OCI-LY7 (cell line): ENCODE results near the gene VDR. TPM values are rescaled to one million over a fixed set of nuclear protein-coding genes. Genes with fewer than 3 reads are reported as not detected.

Experiments used
- BruUV-seq: library from RNA; stranded (reverse); fragments of 400-500 nt; replicated peaks from 2 replicates; lab custom pipeline; 2021; lab: Mats Ljungman, UMichigan
- CTCF ChIA-PET: fragments of 300-600 bp; sonication (Branson Sonifier 250); formaldehyde crosslinking; loops from one replicate; lab custom pipeline; 2022; ENCODE audit warnings: antibody characterized with exemption; ENCODE audit not compliant: unreplicated experiment; lab: Charles Lee
- POLR2A ChIA-PET: fragments of 300-600 bp; sonication (Branson Sonifier 250); formaldehyde crosslinking; loops from one replicate; lab custom pipeline; 2022; ENCODE audit warnings: antibody characterized with exemption; lab: Charles Lee
- DNase-seq: peaks from one replicate; pipeline ENCODE4 v3.0.0-alpha.2; 2015; ENCODE audit warnings: low spot score
- H2AFZ ChIP-seq: fragments of 200-600 bp; sonication (generic), shearing (Covaris generic); 2 replicates; pipeline ENCODE4 v1.6.1; 2014; ENCODE audit warnings: mild to moderate bottlenecking, antibody characterized with exemption, low read length, moderate library complexity
- H3K27ac ChIP-seq: fragments of 200-600 bp; sonication (generic); 2 replicates; pipeline ENCODE4 v1.5.1; 2014; ENCODE audit warnings: mixed run types, low read depth, mild to moderate bottlenecking, moderate library complexity, low read length, inconsistent platforms; ENCODE audit not compliant: poor library complexity, severe bottlenecking
- H3K36me3 ChIP-seq: fragments of 200-600 bp; sonication (generic); 2 replicates; pipeline ENCODE4 v1.6.1; 2014; ENCODE audit warnings: mild to moderate bottlenecking, antibody characterized with exemption, low read length, moderate library complexity, mixed read lengths; ENCODE audit not compliant: insufficient read depth
- H3K4me1 ChIP-seq: fragments of 200-600 bp; sonication (generic); 2 replicates; pipeline ENCODE4 v1.5.1; 2014; ENCODE audit warnings: mild to moderate bottlenecking, low read length; ENCODE audit not compliant: insufficient read depth, poor library complexity, severe bottlenecking
- H3K4me2 ChIP-seq: fragments of 200-600 bp; sonication (generic); 2 replicates; pipeline ENCODE4 v1.6.1; 2014; ENCODE audit warnings: mild to moderate bottlenecking, low read length
- H3K4me3 ChIP-seq: fragments of 200-600 bp; sonication (generic); 2 replicates; pipeline ENCODE4 v1.5.1; 2014; ENCODE audit warnings: mild to moderate bottlenecking, low read depth, low read length; ENCODE audit not compliant: poor library complexity, severe bottlenecking
- H3K79me2 ChIP-seq: fragments of 200-600 bp; sonication (generic); 2 replicates; pipeline ENCODE4 v1.6.1; 2016; ENCODE audit warnings: low read depth, mild to moderate bottlenecking, low read length, moderate library complexity, mixed read lengths; ENCODE audit not compliant: insufficient read depth
- H3K9me2 ChIP-seq: fragments of 200-600 bp; sonication (generic); 2 replicates; pipeline ENCODE4 v1.6.1; 2016; ENCODE audit warnings: mild to moderate bottlenecking, low read length, mixed read lengths; ENCODE audit not compliant: insufficient read depth
- H3K9me3 ChIP-seq: fragments of 200-600 bp; sonication (generic); 2 replicates; pipeline ENCODE4 v1.6.1; 2014; ENCODE audit warnings: mild to moderate bottlenecking, mixed run types, low read length, mixed read lengths
- H4K20me1 ChIP-seq: fragments of 200-600 bp; sonication (generic); 2 replicates; pipeline ENCODE4 v1.6.1; 2014; ENCODE audit warnings: mild to moderate bottlenecking, antibody characterized with exemption, low read length, moderate library complexity, mixed read lengths; ENCODE audit not compliant: insufficient read depth
- CTCF ChIP-seq: fragments of 200-600 bp; sonication (generic); conservative IDR thresholded peaks from 2 replicates; pipeline ENCODE4 v1.5.1; 2014; ENCODE audit warnings: mild to moderate bottlenecking, antibody characterized with exemption, low read length, moderate library complexity, mixed read lengths
- EZH2phosphoT487 ChIP-seq: fragments of 200-600 bp; sonication (generic); IDR thresholded peaks from 2 replicates; pipeline ENCODE4 v1.6.1; 2018; ENCODE audit warnings: low read depth, borderline replicate concordance, mild to moderate bottlenecking, mixed run types, antibody characterized with exemption, low read length, moderate library complexity, mixed read lengths
- intact Hi-C: fragments of 100-400 bp; cut with micrococcal nuclease; formaldehyde crosslinking; loops from one replicate; pipeline ENCODE4 v1.10.0; 2022; ENCODE audit not compliant: unreplicated experiment
- total RNA-seq, 2 experiments: library from RNA; depleted of rRNA in 1 of 2; stranded (reverse); fragments of >200 nt in 1 of 2; shearing (Covaris generic) in 1 of 2; gene quantifications; 2 replicates each; pipeline ENCODE4 v1.2.3, GENCODE V29; 2014 to 2022

VDR gene
- total RNA-seq, 2 experiments from 2014 or later, result 1.9 to 5.4 TPM

GRCh38 chr12:47874316-47874715 is 30.5 kb downstream of the VDR start:
- no peaks in the 10 kb centered on the region for H3K79me2 ChIP-seq
- H3K4me2 ChIP-seq, result no peak overlapping the region
- TF ChIP-seq EZH2phosphoT487 (no peak), CTCF (no peak)
- H3K4me3 ChIP-seq, result no peak overlapping the region
- no peak overlapping the region for H2AFZ ChIP-seq
- H3K27ac ChIP-seq, result no peak overlapping the region
- intact Hi-C loops, result no loop called here
- CTCF ChIA-PET, result interaction anchor here (2.0 kb wide), 1 partner anchor 9 kb away, joined by 6 read pairs; no protein-coding TSS in a partner anchor
- BruUV-seq, result no TSS peak
- no peaks in the 10 kb centered on the region for H3K4me1 ChIP-seq
- no peaks in the 10 kb centered on the region for H3K36me3 ChIP-seq
- DNase-seq, result no peak
- no peaks in the 10 kb centered on the region for H3K9me2 ChIP-seq
- H4K20me1 ChIP-seq, result no peaks in the 10 kb centered on the region
- POLR2A ChIA-PET, result interaction anchor here (0.5 to 2.1 kb wide), 5 partner anchors 8 to 500 kb away, joined by 3 to 8 read pairs (median 3); no protein-coding TSS in a partner anchor
- H3K9me3 ChIP-seq, result no peaks in the 10 kb centered on the region

- no peak overlapping the region for H3K4me3 ChIP-seq
- BruUV-seq, result no TSS peak
- intact Hi-C loops, result loop anchor here (1.0 kb wide), 1 partner anchor 79 kb away; no protein-coding TSS in a partner anchor
- TF ChIP-seq CTCF, result peak; percentile 57
- TF ChIP-seq EZH2phosphoT487, result no peak
- no peaks in the 10 kb centered on the region for H4K20me1 ChIP-seq
- peak; percentile 24 for DNase-seq
- H3K27ac ChIP-seq, result no peak overlapping the region
- H3K79me2 ChIP-seq, result no peaks in the 10 kb centered on the region
- peaks cover 17% of the 10 kb centered on the region for H3K4me1 ChIP-seq
- no peaks in the 10 kb centered on the region for H3K9me3 ChIP-seq
- no peak overlapping the region for H3K4me2 ChIP-seq
- ChIA-PET CTCF (interaction anchor here (0.6 kb wide), 3 partner anchors 19 to 219 kb away, joined by 3 to 9 read pairs (median 5); no protein-coding TSS in a partner anchor), POLR2A (interaction anchor here (0.5 to 1.5 kb wide), 6 partner anchors 11 to 107 kb away, joined by 3 to 9 read pairs (median 5); no protein-coding TSS in a partner anchor)
- no peaks in the 10 kb centered on the region for H3K9me2 ChIP-seq
- H3K36me3 ChIP-seq, result no peaks in the 10 kb centered on the region
- no peak overlapping the region for H2AFZ ChIP-seq
These were observed 34.5 kb downstream of the VDR start for GRCh38 chr12:47870175-47870781.

- Histone ChIP-seq H3K9me2 (no peaks in the 10 kb centered on the region), H3K4me3 (no peak overlapping the region), H3K79me2 (no peaks in the 10 kb centered on the region), H3K9me3 (no peaks in the 10 kb centered on the region), H3K36me3 (no peaks in the 10 kb centered on the region), H4K20me1 (no peaks in the 10 kb centered on the region), H3K27ac (no peak overlapping the region), H2AFZ (peak overlapping the region; percentile 6; the same call in 1 of the 2 replicates), H3K4me2 (peak overlapping the region; percentile 39; the same call in 1 of the 2 replicates), H3K4me1 (peaks cover 17% of the 10 kb centered on the region)
- POLR2A ChIA-PET, result interaction anchor here (0.5 to 1.2 kb wide), 6 partner anchors 12 to 618 kb away, joined by 3 to 11 read pairs (median 5); no protein-coding TSS in a partner anchor
- no TSS peak for BruUV-seq
- no peak for TF ChIP-seq EZH2phosphoT487
- no peak for TF ChIP-seq CTCF
- intact Hi-C loops, result no loop called here
- DNase-seq, result peak; percentile 33
- CTCF ChIA-PET, result interaction anchor here (0.6 to 1.6 kb wide), 3 partner anchors 40 to 79 kb away, joined by 3 read pairs; no protein-coding TSS in a partner anchor
These were observed 36.2 kb downstream of the VDR start for GRCh38 chr12:47868552-47869031.
